Smooth muscle cell (in vitro differentiated cells): Measurements from ENCODE around the gene SCN3A. TPM values are rescaled to one million over a fixed set of nuclear protein-coding genes. Genes with fewer than 3 reads are reported as not detected.

Source experiments
- DNase-seq: peaks from one replicate; lab custom pipeline; 2025; ENCODE audit not compliant: unreplicated experiment; lab: John Stamatoyannopoulos, UW
- H2AFZ ChIP-seq: fragments of 200-600 bp; sonication (generic); 2 replicates; pipeline ENCODE4 v1.6.0; 2016; ENCODE audit warnings: antibody characterized with exemption, low read depth, mild to moderate bottlenecking
- H3F3A ChIP-seq: fragments of 200-600 bp; sonication (generic); 2 replicates; pipeline ENCODE4 v1.6.0; 2017; ENCODE audit warnings: antibody characterized with exemption, low read depth
- H3K27ac ChIP-seq: fragments of 200-600 bp; sonication (generic); 2 replicates; pipeline ENCODE4 v1.5.1; 2016; ENCODE audit warnings: low read depth, mild to moderate bottlenecking
- H3K27me3 ChIP-seq: fragments of 200-600 bp; sonication (generic); 2 replicates; pipeline ENCODE4 v1.6.1; 2016; ENCODE audit warnings: low read depth, mild to moderate bottlenecking
- H3K36me3 ChIP-seq: fragments of 200-600 bp; sonication (generic); 2 replicates; pipeline ENCODE4 v1.5.1; 2016; ENCODE audit warnings: low read depth
- H3K4me1 ChIP-seq: fragments of 200-600 bp; sonication (generic); 2 replicates; pipeline ENCODE4 v1.5.1; 2016; ENCODE audit warnings: low read depth
- H3K4me2 ChIP-seq: fragments of 200-600 bp; sonication (generic); 2 replicates; pipeline ENCODE4 v1.6.0; 2016; ENCODE audit warnings: mild to moderate bottlenecking
- H3K4me3 ChIP-seq: fragments of 200-600 bp; sonication (generic); 2 replicates; pipeline ENCODE4 v1.5.1; 2016; ENCODE audit warnings: mild to moderate bottlenecking
- H3K79me2 ChIP-seq: fragments of 200-600 bp; sonication (generic); 2 replicates; pipeline ENCODE4 v1.6.0; 2016; ENCODE audit warnings: low read depth, mild to moderate bottlenecking
- H3K9ac ChIP-seq: fragments of 200-600 bp; sonication (generic); 2 replicates; pipeline ENCODE4 v1.6.0; 2016; ENCODE audit warnings: low read depth
- H3K9me3 ChIP-seq: fragments of 200-600 bp; sonication (generic); replicated peaks from 2 replicates; pipeline ENCODE4 v1.5.1; 2016; ENCODE audit warnings: low read depth
- H4K20me1 ChIP-seq: fragments of 200-600 bp; sonication (generic); 2 replicates; pipeline ENCODE4 v1.6.0; 2016; ENCODE audit warnings: low read depth
- WGBS: methylation state at CpG from one replicate; pipeline ENCODE4 v1.1.7; 2016; ENCODE audit warnings: low lambda C conversion rate; 5-methylcytosine and 5-hydroxymethylcytosine counted together
- polyA plus RNA-seq: library from polyadenylated mRNA; unstranded; fragments of >200 nt; fragmentation: Nextera tagmentation; extraction: Ambion mirVana; gene quantifications from 2 replicates; pipeline ENCODE4 v1.2.1, GENCODE V29; 2016
- total RNA-seq: library from RNA; depleted of rRNA; stranded (reverse); fragments of >200 nt; gene quantifications from 2 replicates; pipeline ENCODE4 v1.2.3, GENCODE V29; 2014
- TF ChIP-seq, protein P1 (sequence below): fragments of 200-600 bp; sonication (generic); IDR thresholded peaks from 2 replicates; pipeline ENCODE4 v1.5.1; 2017; ENCODE audit warnings: borderline replicate concordance, mild to moderate bottlenecking, antibody characterized with exemption; ENCODE audit not compliant: insufficient read depth, poor library complexity, severe bottlenecking

SCN3A gene
- total and polyA plus RNA-seq, 2 experiments from 2014 or later, result not detected

DNA sequence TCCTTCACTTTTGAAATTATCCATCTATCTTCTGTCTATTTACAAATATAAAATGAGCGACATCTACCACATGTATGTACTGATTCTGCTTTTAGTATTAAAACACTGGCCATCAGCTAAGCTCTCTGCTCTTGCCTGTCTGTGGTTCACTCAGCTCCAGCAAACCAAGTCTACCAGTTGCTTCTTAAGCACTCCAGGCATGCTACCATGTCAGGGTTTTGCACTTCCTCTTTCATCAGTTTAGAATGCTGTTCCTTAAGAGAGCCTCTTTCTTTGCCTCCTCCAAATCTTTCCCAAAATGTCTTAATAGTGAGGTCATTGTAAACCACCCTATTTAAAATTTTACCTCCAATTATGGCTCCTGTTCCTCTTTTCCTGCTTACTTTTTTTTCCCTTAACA lies 59.5 kb downstream of the SCN3A start:
- H3K27me3 ChIP-seq, result no peaks in the 10 kb centered on the region
- TF ChIP-seq, protein P1, sequence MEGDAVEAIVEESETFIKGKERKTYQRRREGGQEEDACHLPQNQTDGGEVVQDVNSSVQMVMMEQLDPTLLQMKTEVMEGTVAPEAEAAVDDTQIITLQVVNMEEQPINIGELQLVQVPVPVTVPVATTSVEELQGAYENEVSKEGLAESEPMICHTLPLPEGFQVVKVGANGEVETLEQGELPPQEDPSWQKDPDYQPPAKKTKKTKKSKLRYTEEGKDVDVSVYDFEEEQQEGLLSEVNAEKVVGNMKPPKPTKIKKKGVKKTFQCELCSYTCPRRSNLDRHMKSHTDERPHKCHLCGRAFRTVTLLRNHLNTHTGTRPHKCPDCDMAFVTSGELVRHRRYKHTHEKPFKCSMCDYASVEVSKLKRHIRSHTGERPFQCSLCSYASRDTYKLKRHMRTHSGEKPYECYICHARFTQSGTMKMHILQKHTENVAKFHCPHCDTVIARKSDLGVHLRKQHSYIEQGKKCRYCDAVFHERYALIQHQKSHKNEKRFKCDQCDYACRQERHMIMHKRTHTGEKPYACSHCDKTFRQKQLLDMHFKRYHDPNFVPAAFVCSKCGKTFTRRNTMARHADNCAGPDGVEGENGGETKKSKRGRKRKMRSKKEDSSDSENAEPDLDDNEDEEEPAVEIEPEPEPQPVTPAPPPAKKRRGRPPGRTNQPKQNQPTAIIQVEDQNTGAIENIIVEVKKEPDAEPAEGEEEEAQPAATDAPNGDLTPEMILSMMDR, result no peak
- no peaks in the 10 kb centered on the region for H3K4me1 ChIP-seq
- no peaks in the 10 kb centered on the region for H3K9me3 ChIP-seq
- DNase-seq, result no peak
- no peaks in the 10 kb centered on the region for H4K20me1 ChIP-seq
- no peaks in the 10 kb centered on the region for H3K36me3 ChIP-seq
- no peak overlapping the region for H3K9ac ChIP-seq
- no peaks in the 10 kb centered on the region for H3K79me2 ChIP-seq
- peak overlapping the region; percentile 6 for H2AFZ ChIP-seq
- WGBS, result 85% methylated on average over 1 of the region's 1 CpG
- no peak overlapping the region for H3K4me2 ChIP-seq
- no peaks in the 10 kb centered on the region for H3F3A ChIP-seq
- no peak overlapping the region for H3K4me3 ChIP-seq
- no peak overlapping the region for H3K27ac ChIP-seq

DNA sequence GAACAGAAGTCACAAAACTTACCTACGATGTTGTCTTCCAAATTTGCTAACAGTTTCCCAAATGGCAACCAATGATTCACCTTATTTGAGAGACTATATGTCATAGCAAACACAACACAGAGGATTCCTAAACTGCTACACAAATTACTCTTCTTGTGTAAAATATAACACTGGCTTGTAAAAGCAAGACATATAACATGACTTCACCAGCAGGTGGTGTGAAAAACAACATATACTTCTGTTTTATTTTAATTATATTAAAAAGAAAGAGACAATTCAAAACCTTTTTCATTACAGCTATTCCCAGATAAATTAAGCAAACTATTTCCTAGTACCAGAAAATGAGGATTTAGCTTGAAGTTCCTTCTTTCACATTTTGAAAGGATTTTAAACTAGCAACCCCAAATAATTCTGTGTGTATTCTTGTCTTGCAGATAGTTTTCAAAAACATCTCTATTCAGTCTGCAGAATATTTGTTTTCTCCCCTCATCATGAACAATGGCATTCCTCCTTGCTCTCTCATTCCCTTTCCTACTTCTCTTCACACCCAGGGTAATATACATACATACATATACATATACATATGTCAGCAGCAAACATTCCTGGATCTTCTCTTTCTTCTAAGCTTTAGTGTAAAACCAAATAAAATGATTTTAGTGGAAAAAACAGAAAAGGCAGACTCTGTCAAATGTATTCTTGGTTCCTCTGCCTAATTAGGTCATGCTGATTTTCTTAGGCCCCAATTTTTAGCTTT lies 62.1 kb downstream of the SCN3A start:
- H3K4me2 ChIP-seq, result no peak overlapping the region
- 77% methylated on average over 1 of the region's 1 CpG for WGBS
- TF ChIP-seq, protein P1, result peak; percentile 37

DNA sequence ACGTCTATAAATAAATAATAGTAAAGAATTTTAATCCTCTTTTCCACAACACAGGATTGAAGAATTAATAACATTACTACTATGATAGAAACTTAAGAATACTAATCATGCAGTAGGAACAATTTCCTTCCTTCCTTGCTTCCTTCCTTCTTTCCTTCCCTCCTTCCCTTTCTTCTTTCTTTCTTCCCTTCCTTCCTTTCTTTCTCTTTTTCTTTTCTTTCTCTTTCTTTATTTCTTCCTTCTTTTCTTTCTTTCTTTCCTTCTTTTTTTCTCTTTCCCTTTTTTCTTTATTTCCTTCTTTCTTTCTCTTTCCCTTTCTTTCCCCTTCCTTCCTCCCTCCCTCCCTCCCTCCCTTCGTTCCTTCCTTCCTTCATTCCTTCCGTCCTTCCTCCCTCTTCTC lies 77.6 kb downstream of the SCN3A start:
- Histone ChIP-seq H3K4me1 (no peaks in the 10 kb centered on the region), H3K4me3 (no peak overlapping the region), H3K9me3 (no peaks in the 10 kb centered on the region), H3K79me2 (no peaks in the 10 kb centered on the region), H4K20me1 (no peaks in the 10 kb centered on the region), H3K27ac (no peak overlapping the region), H3K27me3 (no peaks in the 10 kb centered on the region), H3K4me2 (no peak overlapping the region), H3K9ac (no peak overlapping the region), H2AFZ (no peak overlapping the region), H3F3A (no peaks in the 10 kb centered on the region), H3K36me3 (no peaks in the 10 kb centered on the region)
- no peak for DNase-seq
- TF ChIP-seq, protein P1, result no peak
- WGBS, result 93% methylated on average over 1 of the region's 3 CpGs

More for the DNA sequence above, 62.1 kb downstream of the SCN3A start:
- no peak for DNase-seq
- H3K79me2 ChIP-seq, result no peaks in the 10 kb centered on the region
- H3F3A ChIP-seq, result no peaks in the 10 kb centered on the region
- H3K9ac ChIP-seq, result no peak overlapping the region
- no peaks in the 10 kb centered on the region for H3K9me3 ChIP-seq
- H2AFZ ChIP-seq, result no peak overlapping the region
- H4K20me1 ChIP-seq, result no peaks in the 10 kb centered on the region
- H3K4me1 ChIP-seq, result no peaks in the 10 kb centered on the region
- H3K36me3 ChIP-seq, result no peaks in the 10 kb centered on the region
- no peak overlapping the region for H3K27ac ChIP-seq
- H3K27me3 ChIP-seq, result no peaks in the 10 kb centered on the region
- H3K4me3 ChIP-seq, result no peak overlapping the region

DNA sequence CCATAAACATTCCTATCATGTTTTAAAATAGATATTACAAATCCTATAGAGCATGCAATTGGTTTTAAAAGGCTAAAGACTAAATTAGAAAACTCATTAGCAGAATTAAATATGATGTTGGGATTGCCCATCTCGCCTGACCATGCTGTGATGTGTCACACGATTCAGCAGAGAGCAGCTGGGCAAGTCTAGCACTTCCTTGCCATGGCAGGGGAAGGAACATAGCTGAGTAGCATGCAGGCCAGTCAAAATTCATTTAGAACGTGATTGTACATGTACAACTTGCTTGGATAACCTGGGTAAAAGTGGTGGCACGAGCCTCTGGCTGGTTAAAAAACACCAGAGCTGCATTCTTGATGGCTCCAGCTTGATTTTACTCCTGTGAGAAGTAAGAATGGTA lies 81.3 kb downstream of the SCN3A start:
- Histone ChIP-seq H3K27me3 (no peaks in the 10 kb centered on the region), H3F3A (no peaks in the 10 kb centered on the region), H3K9ac (no peak overlapping the region), H3K36me3 (no peaks in the 10 kb centered on the region), H2AFZ (no peak overlapping the region), H3K4me2 (no peak overlapping the region), H3K9me3 (no peaks in the 10 kb centered on the region), H4K20me1 (no peaks in the 10 kb centered on the region), H3K4me1 (no peaks in the 10 kb centered on the region), H3K79me2 (no peaks in the 10 kb centered on the region), H3K27ac (no peak overlapping the region), H3K4me3 (no peak overlapping the region)
- 86% methylated on average over 4 of the region's 4 CpGs for WGBS
- no peak for DNase-seq
- TF ChIP-seq, protein P1, result no peak
